HL-60 (cell line): ENCODE data around the gene AKR1B1.

Source experiments
- DNase-seq, 2 experiments: peaks; one replicate each; pipeline ENCODE4 v3.0.0-alpha.2; 2010 to 2020; ENCODE audit warnings: low read depth in 1 of 2, low spot score in 1 of 2
- H3K27ac ChIP-seq: fragments of 250-450 bp; sonication (Bioruptor Pico); replicated peaks from 2 replicates; pipeline ENCODE4 v1.5.1; 2020; ENCODE audit warnings: mild to moderate bottlenecking, moderate library complexity
- H3K27me3 ChIP-seq: fragments of 250-450 bp; sonication (Bioruptor Pico); 2 replicates; pipeline ENCODE4 v1.5.1; 2021; ENCODE audit warnings: mild to moderate bottlenecking, moderate library complexity; ENCODE audit not compliant: insufficient read depth, poor library complexity, severe bottlenecking
- H3K4me3 ChIP-seq: replicated peaks from 2 replicates; pipeline ENCODE4 v1.5.1; 2011; ENCODE audit warnings: mild to moderate bottlenecking, control low read depth, low read length; ENCODE audit not compliant: insufficient read depth
- GABPA ChIP-seq: IDR thresholded peaks from 2 replicates; pipeline ENCODE4 v1.6.1; 2012; ENCODE audit warnings: low read depth
- POLR2AphosphoS5 ChIP-seq: IDR thresholded peaks from 2 replicates; pipeline ENCODE4 v1.6.1; 2012; ENCODE audit warnings: low read depth
- SPI1 ChIP-seq: IDR thresholded peaks from 2 replicates; pipeline ENCODE4 v1.6.1; 2012; ENCODE audit warnings: low read depth, mild to moderate bottlenecking, borderline replicate concordance
- TF ChIP-seq, protein P1 (sequence below): IDR thresholded peaks from one replicate; pipeline ENCODE4 v1.5.1; 2011; ENCODE audit warnings: low read length, control low read depth, inconsistent platforms; ENCODE audit not compliant: insufficient read depth
- TF ChIP-seq, protein P2 (sequence below): IDR thresholded peaks from 2 replicates; pipeline ENCODE4 v1.6.1; 2012; ENCODE audit warnings: low read depth; ENCODE audit not compliant: insufficient replicate concordance

AKR1B1 gene

DNA sequence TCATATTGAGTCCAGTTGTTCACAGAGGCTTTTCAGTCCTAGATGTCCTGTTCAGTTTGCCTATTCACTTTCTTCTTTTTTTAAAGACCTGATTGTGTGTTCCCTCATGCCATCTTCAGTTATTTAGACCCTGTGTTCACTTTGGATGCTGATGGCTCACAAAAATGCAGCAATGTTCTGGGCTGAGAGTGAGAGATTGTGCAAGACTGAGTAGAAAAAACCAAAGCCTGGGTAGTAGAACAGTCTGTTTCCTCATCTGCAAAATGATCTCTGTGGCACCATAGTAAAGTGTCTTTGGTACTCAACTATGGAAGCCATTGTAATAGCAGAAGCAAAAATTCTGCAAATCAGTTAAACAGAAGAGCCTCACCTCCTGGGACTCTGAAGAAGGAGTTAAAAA is 43.2 kb downstream of the AKR1B1 start:
- no peak for DNase-seq
- TF ChIP-seq GABPA (no peak), POLR2AphosphoS5 (no peak), SPI1 (no peak)
- TF ChIP-seq, protein P1, sequence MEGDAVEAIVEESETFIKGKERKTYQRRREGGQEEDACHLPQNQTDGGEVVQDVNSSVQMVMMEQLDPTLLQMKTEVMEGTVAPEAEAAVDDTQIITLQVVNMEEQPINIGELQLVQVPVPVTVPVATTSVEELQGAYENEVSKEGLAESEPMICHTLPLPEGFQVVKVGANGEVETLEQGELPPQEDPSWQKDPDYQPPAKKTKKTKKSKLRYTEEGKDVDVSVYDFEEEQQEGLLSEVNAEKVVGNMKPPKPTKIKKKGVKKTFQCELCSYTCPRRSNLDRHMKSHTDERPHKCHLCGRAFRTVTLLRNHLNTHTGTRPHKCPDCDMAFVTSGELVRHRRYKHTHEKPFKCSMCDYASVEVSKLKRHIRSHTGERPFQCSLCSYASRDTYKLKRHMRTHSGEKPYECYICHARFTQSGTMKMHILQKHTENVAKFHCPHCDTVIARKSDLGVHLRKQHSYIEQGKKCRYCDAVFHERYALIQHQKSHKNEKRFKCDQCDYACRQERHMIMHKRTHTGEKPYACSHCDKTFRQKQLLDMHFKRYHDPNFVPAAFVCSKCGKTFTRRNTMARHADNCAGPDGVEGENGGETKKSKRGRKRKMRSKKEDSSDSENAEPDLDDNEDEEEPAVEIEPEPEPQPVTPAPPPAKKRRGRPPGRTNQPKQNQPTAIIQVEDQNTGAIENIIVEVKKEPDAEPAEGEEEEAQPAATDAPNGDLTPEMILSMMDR, result no peak
- TF ChIP-seq, protein P2, sequence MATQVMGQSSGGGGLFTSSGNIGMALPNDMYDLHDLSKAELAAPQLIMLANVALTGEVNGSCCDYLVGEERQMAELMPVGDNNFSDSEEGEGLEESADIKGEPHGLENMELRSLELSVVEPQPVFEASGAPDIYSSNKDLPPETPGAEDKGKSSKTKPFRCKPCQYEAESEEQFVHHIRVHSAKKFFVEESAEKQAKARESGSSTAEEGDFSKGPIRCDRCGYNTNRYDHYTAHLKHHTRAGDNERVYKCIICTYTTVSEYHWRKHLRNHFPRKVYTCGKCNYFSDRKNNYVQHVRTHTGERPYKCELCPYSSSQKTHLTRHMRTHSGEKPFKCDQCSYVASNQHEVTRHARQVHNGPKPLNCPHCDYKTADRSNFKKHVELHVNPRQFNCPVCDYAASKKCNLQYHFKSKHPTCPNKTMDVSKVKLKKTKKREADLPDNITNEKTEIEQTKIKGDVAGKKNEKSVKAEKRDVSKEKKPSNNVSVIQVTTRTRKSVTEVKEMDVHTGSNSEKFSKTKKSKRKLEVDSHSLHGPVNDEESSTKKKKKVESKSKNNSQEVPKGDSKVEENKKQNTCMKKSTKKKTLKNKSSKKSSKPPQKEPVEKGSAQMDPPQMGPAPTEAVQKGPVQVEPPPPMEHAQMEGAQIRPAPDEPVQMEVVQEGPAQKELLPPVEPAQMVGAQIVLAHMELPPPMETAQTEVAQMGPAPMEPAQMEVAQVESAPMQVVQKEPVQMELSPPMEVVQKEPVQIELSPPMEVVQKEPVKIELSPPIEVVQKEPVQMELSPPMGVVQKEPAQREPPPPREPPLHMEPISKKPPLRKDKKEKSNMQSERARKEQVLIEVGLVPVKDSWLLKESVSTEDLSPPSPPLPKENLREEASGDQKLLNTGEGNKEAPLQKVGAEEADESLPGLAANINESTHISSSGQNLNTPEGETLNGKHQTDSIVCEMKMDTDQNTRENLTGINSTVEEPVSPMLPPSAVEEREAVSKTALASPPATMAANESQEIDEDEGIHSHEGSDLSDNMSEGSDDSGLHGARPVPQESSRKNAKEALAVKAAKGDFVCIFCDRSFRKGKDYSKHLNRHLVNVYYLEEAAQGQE, result no peak
- Histone ChIP-seq H3K27me3 (no peaks in the 10 kb centered on the region), H3K4me3 (no peak overlapping the region), H3K27ac (no peak overlapping the region)

- no peak overlapping the region for H3K27ac ChIP-seq
- no peak for DNase-seq
Measured at GRCh38 chr7:134414109-134414508, 44.8 kb downstream of the AKR1B1 start.

GRCh38 chr7:134407311-134407710 is 51.6 kb downstream of the AKR1B1 start:
- H3K27me3 ChIP-seq, result no peaks in the 10 kb centered on the region
- no peak overlapping the region for H3K4me3 ChIP-seq
- no peak for TF ChIP-seq SPI1
- no peak for TF ChIP-seq GABPA
- no peak for TF ChIP-seq POLR2AphosphoS5
- TF ChIP-seq, protein P1, result no peak
- TF ChIP-seq, protein P2, result no peak
- no peak overlapping the region for H3K27ac ChIP-seq
- no peak for DNase-seq

More at GRCh38 chr7:134414109-134414508, 44.8 kb downstream of the AKR1B1 start:
- Histone ChIP-seq H3K27me3 (no peaks in the 10 kb centered on the region), H3K4me3 (no peak overlapping the region)
- TF ChIP-seq, protein P2, result no peak
- TF ChIP-seq, protein P1, result no peak
- TF ChIP-seq SPI1, result no peak
- TF ChIP-seq POLR2AphosphoS5, result no peak
- no peak for TF ChIP-seq GABPA
